GM12892 (cell line): ENCODE data around the gene KIF5C.

Source experiments
- POLR2A ChIP-seq: IDR thresholded peaks from 2 replicates; pipeline ENCODE4 v1.6.1; 2011; ENCODE audit warnings: low read depth, low read length, control low read depth
- POLR2AphosphoS5 ChIP-seq: IDR thresholded peaks from 2 replicates; pipeline ENCODE4 v1.6.1; 2011; ENCODE audit warnings: low read depth, low read length, control low read depth
- TAF1 ChIP-seq: IDR thresholded peaks from 2 replicates; pipeline ENCODE4 v1.6.1; 2011; ENCODE audit warnings: low read depth, mild to moderate bottlenecking, control low read depth, low read length, borderline replicate concordance

DNA sequence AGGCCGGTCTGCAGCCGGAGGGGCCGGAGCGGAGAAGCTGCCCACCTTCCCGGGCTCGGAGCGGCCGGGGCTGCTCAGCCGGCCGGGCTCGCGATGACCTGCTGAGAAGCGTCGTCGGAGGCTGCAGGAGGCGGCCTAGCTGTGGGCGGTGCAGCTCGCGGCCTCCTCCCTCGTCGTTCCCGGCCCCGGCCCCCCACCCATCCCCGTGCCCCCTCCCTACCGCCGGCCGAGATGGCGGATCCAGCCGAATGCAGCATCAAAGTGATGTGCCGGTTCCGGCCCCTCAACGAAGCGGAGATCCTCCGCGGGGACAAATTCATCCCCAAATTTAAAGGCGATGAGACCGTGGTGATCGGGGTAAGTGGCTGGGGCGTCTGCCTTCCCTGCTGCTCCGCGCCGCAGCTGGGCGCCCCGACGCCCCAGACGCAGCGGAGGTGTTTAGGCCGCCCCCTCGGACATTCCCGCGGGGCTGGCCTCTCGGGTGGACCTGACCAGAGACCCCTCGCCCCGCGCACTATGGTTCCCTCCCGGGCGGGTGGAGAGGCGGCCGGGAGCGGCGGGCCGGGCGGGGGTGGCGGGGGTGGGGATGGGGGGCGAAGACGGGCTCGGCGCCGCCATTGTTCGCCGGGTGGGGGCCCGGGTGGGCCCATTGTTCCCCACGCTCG, 492 bp downstream of the KIF5C start:
- TF ChIP-seq POLR2AphosphoS5 (no peak), POLR2A (no peak), TAF1 (no peak)
